Osteoblast (primary cell): ENCODE data around the gene NRARP. TPM values are rescaled to one million over a fixed set of nuclear protein-coding genes. Genes with fewer than 3 reads are reported as not detected.
A peak's percentile ranks its signal among the peaks of the same experiment; 100 is the strongest.
"Not testable (repeated sequence)": the region's sequence is repeated elsewhere in the genome, so short reads cannot be mapped to it uniquely, and the experiment has no call there.

Experiments
- DNase-seq: peaks from one replicate; pipeline ENCODE4 v3.0.0; 2011; ENCODE audit warnings: low spot score, mixed read lengths; ENCODE audit not compliant: insufficient read length; ENCODE audit errors: missing footprints
- H2AFZ ChIP-seq: 2 replicates; pipeline ENCODE4 v1.6.0; 2011; ENCODE audit warnings: mild to moderate bottlenecking, low read length
- H3K27ac ChIP-seq: 2 replicates; pipeline ENCODE4 v1.5.1; 2011; ENCODE audit warnings: mild to moderate bottlenecking, low read depth, low read length, moderate library complexity
- H3K27me3 ChIP-seq: 2 replicates; pipeline ENCODE4 v1.6.0; 2012; ENCODE audit warnings: mild to moderate bottlenecking, control low read depth, inconsistent platforms, low read length, moderate library complexity; ENCODE audit not compliant: insufficient read depth
- H3K36me3 ChIP-seq: 2 replicates; pipeline ENCODE4 v1.5.1; 2011; ENCODE audit warnings: mild to moderate bottlenecking, low read length, control low read depth, moderate library complexity; ENCODE audit not compliant: insufficient read depth
- H3K4me1 ChIP-seq: 2 replicates; pipeline ENCODE4 v1.5.1; 2011; ENCODE audit warnings: mild to moderate bottlenecking, low read length, control low read depth, moderate library complexity; ENCODE audit not compliant: insufficient read depth
- H3K4me2 ChIP-seq: 2 replicates; pipeline ENCODE4 v1.6.0; 2011; ENCODE audit warnings: mild to moderate bottlenecking, low read length; ENCODE audit not compliant: insufficient read depth
- H3K4me3 ChIP-seq: fragments of 200-600 bp; sonication (generic); 3 replicates; pipeline ENCODE4 v1.5.1; 2012; ENCODE audit warnings: mild to moderate bottlenecking, low read length, inconsistent platforms; ENCODE audit not compliant: insufficient read depth
- H3K79me2 ChIP-seq: 2 replicates; pipeline ENCODE4 v1.6.0; 2012; ENCODE audit warnings: mild to moderate bottlenecking, low read length, control low read depth, inconsistent platforms; ENCODE audit not compliant: insufficient read depth
- H3K9me3 ChIP-seq: 2 replicates; pipeline ENCODE4 v1.5.1; 2011; ENCODE audit warnings: low read depth, low read length, control low read depth
- H4K20me1 ChIP-seq: 2 replicates; pipeline ENCODE4 v1.6.0; 2012; ENCODE audit warnings: mild to moderate bottlenecking, low read length, control low read depth; ENCODE audit not compliant: insufficient read depth
- CTCF ChIP-seq: IDR thresholded peaks from 2 replicates; pipeline ENCODE4 v1.5.1; 2011; ENCODE audit warnings: mild to moderate bottlenecking, low read depth, low read length, moderate library complexity; ENCODE audit errors: extremely low read depth
- total RNA-seq: library from RNA; depleted of rRNA; stranded (reverse); fragments of >200 nt; gene quantifications from 2 replicates; pipeline ENCODE4 v1.2.3, GENCODE V29; 2012

The NRARP gene
- total RNA-seq, 1 donor, result under 0.01 TPM

GRCh38 chr9:137348769-137349470, 46.8 kb upstream of the NRARP start:
- no peaks in the 10 kb centered on the region for H3K79me2 ChIP-seq
- peak; percentile 62 for DNase-seq
- H3K4me2 ChIP-seq, result no peak overlapping the region
- no peak overlapping the region for H3K4me3 ChIP-seq
- H4K20me1 ChIP-seq, result no peaks in the 10 kb centered on the region
- H3K36me3 ChIP-seq, result no peaks in the 10 kb centered on the region
- H3K4me1 ChIP-seq, result no peaks in the 10 kb centered on the region
- H3K9me3 ChIP-seq, result no peaks in the 10 kb centered on the region
- no peaks in the 10 kb centered on the region for H3K27me3 ChIP-seq
- TF ChIP-seq CTCF, result no peak
- H2AFZ ChIP-seq, result no peak overlapping the region
- H3K27ac ChIP-seq, result no peak overlapping the region

- Histone ChIP-seq H2AFZ (no peak overlapping the region), H3K27me3 (no peaks in the 10 kb centered on the region), H3K4me1 (no peaks in the 10 kb centered on the region), H3K4me3 (no peak overlapping the region), H3K27ac (no peak overlapping the region), H3K9me3 (no peaks in the 10 kb centered on the region), H3K79me2 (no peaks in the 10 kb centered on the region), H4K20me1 (no peaks in the 10 kb centered on the region), H3K36me3 (no peaks in the 10 kb centered on the region), H3K4me2 (no peak overlapping the region)
- TF ChIP-seq CTCF, result no peak
- DNase-seq, result peak; percentile 71
These were observed 45.9 kb upstream of the NRARP start for GRCh38 chr9:137347928-137348327.

- H3K27ac ChIP-seq, result no peak overlapping the region
- H3K79me2 ChIP-seq, result no peaks in the 10 kb centered on the region
- H2AFZ ChIP-seq, result no peak overlapping the region
- DNase-seq, result no peak
- H3K27me3 ChIP-seq, result no peaks in the 10 kb centered on the region
- no peaks in the 10 kb centered on the region for H3K9me3 ChIP-seq
- no peak for TF ChIP-seq CTCF
- H3K4me2 ChIP-seq, result no peak overlapping the region
- H3K4me3 ChIP-seq, result no peak overlapping the region
- H3K4me1 ChIP-seq, result peaks cover 13% of the 10 kb centered on the region
- H3K36me3 ChIP-seq, result no peaks in the 10 kb centered on the region
- no peaks in the 10 kb centered on the region for H4K20me1 ChIP-seq
These were observed 40.4 kb upstream of the NRARP start for GRCh38 chr9:137342482-137342881.

- Histone ChIP-seq H3K27me3 (no peaks in the 10 kb centered on the region), H3K36me3 (no peaks in the 10 kb centered on the region), H3K4me3 (no peak overlapping the region), H3K4me2 (no peak overlapping the region), H3K79me2 (no peaks in the 10 kb centered on the region), H3K9me3 (no peaks in the 10 kb centered on the region), H3K4me1 (peaks cover 13% of the 10 kb centered on the region), H4K20me1 (no peaks in the 10 kb centered on the region), H2AFZ (no peak overlapping the region), H3K27ac (no peak overlapping the region)
- peak; percentile 70 for DNase-seq
- TF ChIP-seq CTCF, result no peak
These were observed 39.2 kb upstream of the NRARP start for GRCh38 chr9:137341227-137341626.

- DNase-seq, H3K79me2 ChIP-seq, H3K27me3 ChIP-seq, H3K9me3 ChIP-seq, H3K4me3 ChIP-seq, H2AFZ ChIP-seq, H3K36me3 ChIP-seq, H3K4me2 ChIP-seq, H4K20me1 ChIP-seq: not testable (repeated sequence)
- peak overlapping the region; percentile 14 for H3K27ac ChIP-seq
- H3K4me1 ChIP-seq, result peaks cover 13% of the 10 kb centered on the region
These were observed 37.9 kb upstream of the NRARP start for GRCh38 chr9:137339908-137340462.
